GM19193 (cell line): ENCODE measurements around the gene STARD10.

Source experiments
- POLR2A ChIP-seq: IDR thresholded peaks from 4 replicates; pipeline ENCODE4 v1.6.1; 2011; ENCODE audit not compliant: insufficient read depth, insufficient read length; ENCODE audit errors: extremely low read depth

STARD10 gene

DNA sequence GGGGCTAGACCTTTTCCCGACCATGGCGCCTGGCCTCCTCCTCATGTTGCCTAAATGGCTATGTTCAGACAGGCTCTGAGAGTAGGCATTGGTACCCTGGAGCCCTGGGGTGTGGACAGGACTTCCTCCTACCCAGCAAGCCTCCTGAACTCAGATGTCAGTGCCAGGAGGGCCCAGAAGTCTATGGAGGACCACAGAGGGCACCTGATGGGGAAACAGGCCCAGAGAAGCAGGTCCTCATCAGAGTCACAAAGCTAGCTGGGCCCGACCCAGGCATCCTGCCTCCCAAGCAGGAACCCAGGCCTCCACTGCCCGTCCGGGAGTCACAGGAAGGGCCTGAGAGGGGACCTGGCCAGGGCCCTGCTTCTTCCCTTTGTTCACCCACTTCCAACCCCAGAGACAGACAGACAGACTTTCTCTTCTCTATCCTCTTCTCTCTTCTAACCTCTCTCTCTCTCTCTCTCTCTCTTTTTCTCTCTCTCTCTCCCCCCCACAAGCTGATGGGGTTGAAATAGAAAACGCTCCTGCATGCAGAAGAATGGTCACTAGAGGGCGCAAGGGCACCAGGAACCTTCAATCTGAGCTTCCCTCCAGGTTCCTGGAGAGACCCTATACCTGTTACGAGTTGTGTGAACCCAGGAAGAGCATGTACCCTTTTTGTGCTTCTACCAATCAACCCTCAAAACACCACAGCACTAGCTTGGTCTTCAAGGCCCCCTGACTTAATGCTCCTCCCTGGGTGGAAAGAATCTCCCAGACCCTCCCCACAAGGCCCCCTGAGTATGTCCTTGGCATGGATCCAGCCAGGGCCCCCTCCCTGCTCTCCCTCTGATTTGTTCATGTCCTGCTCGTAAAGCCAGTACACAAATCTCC lies 68.8 kb downstream of the STARD10 start:
- TF ChIP-seq POLR2A, result no peak

- TF ChIP-seq POLR2A, result no peak
Measured at GRCh38 chr11:72724021-72724551, 69.8 kb downstream of the STARD10 start.

DNA sequence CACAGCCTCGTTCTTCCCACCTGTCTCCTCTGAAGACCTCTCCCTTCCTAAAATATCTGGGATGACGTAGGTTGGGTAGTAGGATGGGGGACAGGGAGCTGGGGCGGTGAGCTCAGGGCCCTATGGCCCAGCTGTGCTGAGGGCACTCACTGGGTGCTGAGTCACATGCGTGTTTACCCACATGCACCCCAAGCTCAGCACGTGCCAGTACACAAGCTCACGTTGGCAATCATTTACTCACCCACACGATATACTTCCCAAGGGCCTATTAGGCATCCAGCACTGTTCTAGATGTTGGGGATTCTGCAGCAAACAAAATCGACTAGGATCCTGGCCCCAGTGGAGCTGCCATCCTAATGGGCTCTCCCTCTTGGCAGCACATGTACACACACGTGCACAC lies 70.3 kb downstream of the STARD10 start:
- TF ChIP-seq POLR2A, result no peak

GRCh38 chr11:72722050-72722748 lies 71.6 kb downstream of the STARD10 start:
- TF ChIP-seq POLR2A, result peak; percentile 68

DNA sequence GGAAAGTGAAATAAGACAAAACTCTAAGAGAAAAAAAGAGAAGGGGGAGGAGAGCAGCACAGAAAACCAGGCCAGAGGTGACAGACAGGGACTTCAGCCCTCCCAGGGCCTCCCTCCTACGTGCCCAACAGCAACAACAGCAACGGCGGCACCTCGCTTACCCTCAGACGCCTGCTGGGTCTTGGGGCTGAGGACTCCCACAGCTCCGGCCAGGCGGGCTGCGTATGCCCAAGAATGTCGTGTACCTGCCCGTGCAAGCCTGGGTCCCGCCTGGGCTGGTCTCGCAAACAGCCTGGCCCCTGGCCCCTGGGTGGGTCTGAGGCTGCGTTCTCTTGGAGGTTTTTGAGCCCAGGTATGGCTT lies 72.2 kb downstream of the STARD10 start:
- no peak for TF ChIP-seq POLR2A

GRCh38 chr11:72721276-72721675 lies 72.6 kb downstream of the STARD10 start:
- no peak for TF ChIP-seq POLR2A

DNA sequence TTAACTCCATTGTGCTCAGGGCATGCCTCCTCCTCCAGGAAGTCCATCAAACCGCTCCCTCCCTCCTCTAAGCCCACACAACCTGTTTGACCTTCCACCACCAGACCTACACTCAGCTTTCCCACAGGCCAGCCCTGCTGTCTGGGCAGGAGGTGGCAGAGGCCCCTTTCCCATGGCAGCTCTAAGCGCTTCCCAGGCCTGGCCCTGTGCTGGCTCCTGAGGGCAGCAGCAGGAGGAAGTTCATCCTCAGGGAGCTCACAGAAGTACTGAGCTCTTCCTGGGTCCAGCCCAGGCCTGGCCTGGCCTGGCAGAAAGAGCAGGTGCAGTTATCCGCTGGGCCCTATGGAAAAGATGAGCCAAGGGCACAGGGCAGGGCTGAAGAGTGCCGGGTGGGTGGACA lies 73.1 kb downstream of the STARD10 start:
- no peak for TF ChIP-seq POLR2A

- TF ChIP-seq POLR2A, result no peak
Measured at GRCh38 chr11:72720047-72720446, 73.8 kb downstream of the STARD10 start.

DNA sequence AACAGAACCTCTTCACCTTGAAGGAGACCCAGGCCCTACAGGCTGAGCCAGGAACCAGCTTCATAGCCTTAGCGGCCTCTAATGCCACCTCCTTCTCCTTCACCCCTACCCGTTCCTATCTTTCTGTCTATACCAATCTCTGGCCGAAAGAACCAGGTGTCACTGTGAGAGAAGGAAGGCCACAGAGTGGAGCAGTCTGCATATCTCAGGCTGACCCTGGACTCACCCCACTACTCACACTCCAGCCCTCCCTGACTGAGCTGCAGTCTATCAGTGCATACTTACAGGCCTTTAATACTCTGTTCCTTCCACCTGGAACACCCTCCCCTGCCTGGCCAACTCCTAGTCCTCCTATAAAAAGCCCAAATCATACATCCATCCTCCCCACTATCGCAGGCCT lies 74.3 kb downstream of the STARD10 start:
- TF ChIP-seq POLR2A, result no peak

DNA sequence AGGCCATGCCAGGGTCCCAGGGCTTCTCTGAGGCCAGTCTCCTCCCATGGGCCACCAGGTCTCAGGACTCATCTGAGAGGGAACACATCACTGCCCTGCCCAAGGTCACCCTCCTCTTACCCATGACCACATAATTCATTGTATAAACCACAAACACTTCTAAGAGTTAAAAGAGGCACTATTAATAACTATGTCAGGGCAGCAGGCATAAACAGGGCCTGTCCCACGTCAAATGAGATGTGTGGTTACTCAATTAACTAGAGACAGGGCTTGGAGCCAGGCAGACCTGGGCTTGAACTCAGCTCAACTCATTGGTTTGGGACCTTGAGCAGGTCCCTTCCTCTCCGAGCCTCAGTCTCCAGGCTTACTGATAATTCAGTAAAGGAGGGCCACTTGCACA lies 74.7 kb downstream of the STARD10 start:
- no peak for TF ChIP-seq POLR2A

DNA sequence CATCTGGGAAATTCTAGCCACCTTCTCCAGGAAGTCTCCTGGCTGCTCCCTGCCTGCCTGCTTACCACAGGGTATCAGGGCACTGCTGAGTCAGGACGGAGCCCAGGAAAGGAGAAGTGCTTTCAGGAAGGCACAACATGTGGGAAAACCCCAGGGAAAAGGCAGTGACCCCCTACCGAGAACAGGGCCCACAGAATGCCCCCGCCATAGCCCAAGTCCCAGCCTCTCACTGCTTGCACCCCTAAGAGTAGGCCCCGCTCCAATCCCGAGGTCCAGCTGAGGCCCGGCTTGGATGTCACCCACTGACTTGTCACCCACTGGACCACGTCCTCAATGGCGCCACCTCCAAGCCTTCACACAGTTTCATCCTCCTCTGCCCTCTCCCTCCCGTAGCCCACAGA lies 75.7 kb downstream of the STARD10 start:
- TF ChIP-seq POLR2A, result no peak

DNA sequence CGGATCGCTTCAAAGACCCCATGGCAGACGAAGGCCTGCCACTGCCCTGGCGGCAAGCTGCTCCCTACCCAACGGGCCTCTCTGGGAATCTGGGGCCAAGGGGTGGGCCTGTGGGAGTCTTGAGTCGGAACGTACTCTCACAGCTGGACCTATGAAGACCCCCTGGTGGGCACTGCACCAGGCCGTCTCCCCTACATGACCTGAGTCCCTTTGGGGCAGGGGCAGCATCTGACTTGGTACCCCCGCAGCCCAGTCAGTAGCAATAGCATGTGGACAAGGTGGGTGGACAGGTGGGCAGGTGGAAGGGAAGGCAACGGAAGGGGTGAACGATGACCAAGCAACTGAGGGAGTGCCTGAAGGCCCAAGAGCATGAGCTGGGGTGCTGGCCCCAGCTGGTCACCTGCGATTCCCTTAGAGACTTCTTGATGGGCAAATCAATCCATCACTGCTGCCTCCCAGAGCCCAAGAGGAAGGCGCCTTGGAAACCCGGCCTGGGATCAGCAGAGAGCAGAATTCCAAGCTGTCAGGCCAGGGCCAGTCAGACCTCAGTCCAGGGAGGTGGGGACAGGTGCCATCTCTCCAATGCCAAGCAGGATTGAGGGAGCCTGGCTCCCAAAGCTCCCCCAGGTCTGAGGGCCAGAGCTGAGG lies 76.9 kb downstream of the STARD10 start:
- no peak for TF ChIP-seq POLR2A

DNA sequence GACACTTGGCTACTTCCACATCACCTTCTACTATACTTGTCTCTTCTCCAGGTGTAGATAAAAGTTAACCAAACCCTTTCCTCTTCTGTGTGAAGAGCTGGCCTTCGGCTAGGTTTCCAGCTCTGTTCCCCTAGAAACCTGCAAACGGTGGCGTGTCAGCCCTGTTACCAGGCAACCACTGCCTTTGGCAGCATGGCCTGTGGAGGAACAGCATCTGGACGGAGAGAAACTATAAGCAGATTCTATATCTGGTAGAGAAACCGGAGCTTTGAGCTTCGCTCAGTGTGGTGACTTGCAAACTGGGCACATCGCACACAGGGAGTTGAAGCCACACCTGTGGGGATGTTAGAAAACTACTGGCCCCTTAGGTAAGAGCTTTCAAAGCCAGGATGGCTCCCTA lies 77.6 kb downstream of the STARD10 start:
- no peak for TF ChIP-seq POLR2A

DNA sequence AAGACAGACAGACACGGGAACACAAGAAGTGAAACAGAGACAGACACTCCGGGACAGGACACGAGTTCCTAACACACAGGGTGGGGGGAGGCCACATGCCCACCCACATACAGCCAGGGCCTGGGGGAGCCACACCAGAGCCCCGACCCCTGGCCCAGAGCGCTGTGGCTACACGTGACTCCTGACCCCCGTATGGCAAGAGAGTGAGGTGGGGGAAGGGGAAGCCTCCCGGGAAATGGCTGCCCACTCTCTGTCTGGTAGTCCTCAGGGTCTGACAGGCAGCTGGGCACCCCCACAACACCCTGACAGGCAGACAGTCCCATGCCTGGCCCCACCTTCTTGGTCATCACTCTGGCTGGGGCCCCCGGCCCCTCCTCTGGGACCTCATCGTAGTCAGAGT lies 81.0 kb downstream of the STARD10 start:
- no peak for TF ChIP-seq POLR2A

GRCh38 chr11:72712168-72712751 lies 81.6 kb downstream of the STARD10 start:
- no peak for TF ChIP-seq POLR2A
